H1 (cell line): ENCODE measurements around the gene EPB42. TPM values are rescaled to one million over a fixed set of nuclear protein-coding genes. Genes with fewer than 3 reads are reported as not detected.

ENCODE experiments used
- CTCF ChIA-PET: fragments of 300-600 bp; sonication (Branson Sonifier 250); formaldehyde crosslinking; loops from one replicate; lab custom pipeline; 2021; ENCODE audit not compliant: partially characterized antibody; lab: Charles Lee
- POLR2A ChIA-PET: fragments of 300-600 bp; sonication (Branson Sonifier 250); formaldehyde crosslinking; loops from one replicate; lab custom pipeline; 2021; ENCODE audit warnings: inconsistent platforms; ENCODE audit not compliant: partially characterized antibody; lab: Charles Lee
- DNase-seq, 2 experiments: peaks; one replicate each; pipeline versions ENCODE4 v3.0.0 to v3.0.0-alpha.2; 2010 to 2022; ENCODE audit warnings: low spot score in 2 of 2, low read depth in 1 of 2, mixed read lengths in 1 of 2
- FAIRE-seq: peaks from 2 replicates; lab custom pipeline; 2011; peaks lifted over from hg19 to GRCh38; lab: Jason Lieb, UNC
- H2AFZ ChIP-seq: 2 replicates; pipeline ENCODE4 v1.8.1; 2012; ENCODE audit warnings: low read length, inconsistent platforms
- H2AK5ac ChIP-seq: 2 replicates; pipeline ENCODE4 v1.6.1; 2013; ENCODE audit warnings: low read depth, low read length
- H2BK120ac ChIP-seq: replicated peaks from 2 replicates; pipeline ENCODE3; 2013; ENCODE audit warnings: low read depth, low read length, inconsistent platforms
- H2BK12ac ChIP-seq: 2 replicates; pipeline ENCODE4 v1.6.1; 2013; ENCODE audit warnings: low read depth, low read length
- H2BK15ac ChIP-seq: 2 replicates; pipeline ENCODE4 v1.6.1; 2013; ENCODE audit warnings: low read length
- H2BK20ac ChIP-seq: 2 replicates; pipeline ENCODE4 v1.6.1; 2013; ENCODE audit warnings: low read length
- H2BK5ac ChIP-seq: 2 replicates; pipeline ENCODE4 v1.6.1; 2013; ENCODE audit warnings: low read depth, low read length
- H3K14ac ChIP-seq: 2 replicates; pipeline ENCODE4 v1.6.1; 2013; ENCODE audit warnings: inconsistent platforms; ENCODE audit not compliant: insufficient read length
- H3K18ac ChIP-seq: 2 replicates; pipeline ENCODE4 v1.6.1; 2013; ENCODE audit warnings: low read length; ENCODE audit errors: extremely low read depth
- H3K23ac ChIP-seq: 2 replicates; pipeline ENCODE4 v1.6.1; 2013; ENCODE audit warnings: inconsistent platforms; ENCODE audit not compliant: insufficient read length
- H3K23me2 ChIP-seq: 2 replicates; pipeline ENCODE4 v1.6.1; 2013; ENCODE audit warnings: low read depth, low read length
- H3K27ac ChIP-seq: 2 replicates; pipeline ENCODE4 v1.6.1; 2011; ENCODE audit warnings: low read depth, low read length, inconsistent platforms
- H3K27me3 ChIP-seq, 4 experiments: replicated peaks in 1 of 4; 1 replicate in 1 of 4; 2 replicates in 3 of 4; pipeline versions ENCODE4 v1.6.1 to v1.8.1; 2011 to 2013; ENCODE audit warnings: low read length in 3 of 4, mild to moderate bottlenecking in 3 of 4, inconsistent platforms in 2 of 4, mixed read lengths in 2 of 4, moderate library complexity in 1 of 4; ENCODE audit not compliant: control insufficient read depth in 3 of 4, insufficient read depth in 3 of 4; ENCODE audit errors: extremely low read depth in 1 of 4
- H3K36me3 ChIP-seq, 4 experiments: 2 replicates each; pipeline versions ENCODE4 v1.6.1 to v1.8.1; 2011 to 2013; ENCODE audit warnings: mild to moderate bottlenecking in 4 of 4, low read length in 3 of 4, moderate library complexity in 2 of 4, control low read depth in 1 of 4, inconsistent platforms in 1 of 4; ENCODE audit not compliant: insufficient read depth in 4 of 4, control insufficient read depth in 2 of 4
- H3K4ac ChIP-seq: replicated peaks from 2 replicates; pipeline ENCODE3; 2013; ENCODE audit warnings: low read length, low read depth, mixed read lengths, inconsistent platforms; ENCODE audit not compliant: insufficient read length
- H3K4me1 ChIP-seq, 4 experiments: replicated peaks in 1 of 4; 1 replicate in 1 of 4; 2 replicates in 3 of 4; pipeline versions ENCODE4 v1.6.1 to v1.8.1; 2011 to 2013; ENCODE audit warnings: low read length in 3 of 4, inconsistent platforms in 2 of 4, mixed read lengths in 1 of 4; ENCODE audit not compliant: insufficient read depth in 4 of 4, control insufficient read depth in 3 of 4
- H3K4me2 ChIP-seq, 2 experiments: 2 replicates each; pipeline versions ENCODE4 v1.6.1 to v1.8.1; 2011 to 2013; ENCODE audit warnings: low read depth in 2 of 2, low read length in 2 of 2, control low read depth in 1 of 2, inconsistent platforms in 1 of 2, mild to moderate bottlenecking in 1 of 2; ENCODE audit not compliant: insufficient read depth in 1 of 2
- H3K4me3 ChIP-seq, 4 experiments: fragments of 200-600, 300-600 bp in 1 of 4; sonication (generic), shearing (Covaris generic), sonication (Bioruptor Twin) in 1 of 4; 2 replicates each; pipeline versions ENCODE4 v1.5.1 to v1.8.1; 2011 to 2016; ENCODE audit warnings: low read length in 4 of 4, low read depth in 3 of 4, control low read depth in 2 of 4, inconsistent platforms in 2 of 4, mild to moderate bottlenecking in 2 of 4, mixed read lengths in 1 of 4, moderate library complexity in 1 of 4; ENCODE audit not compliant: insufficient read depth in 2 of 4; ENCODE audit errors: extremely low read depth in 1 of 4
- H3K56ac ChIP-seq: replicated peaks from 2 replicates; pipeline ENCODE3; 2013; ENCODE audit warnings: low read depth, mild to moderate bottlenecking, mixed read lengths, low read length, inconsistent platforms; ENCODE audit not compliant: insufficient read length
- H3K79me1 ChIP-seq: 2 replicates; pipeline ENCODE4 v1.6.1; 2013; ENCODE audit warnings: low read depth, low read length, control low read depth
- H3K79me2 ChIP-seq, 2 experiments: 2 replicates each; pipeline versions ENCODE4 v1.6.1 to v1.8.1; 2012 to 2013; ENCODE audit warnings: low read length in 2 of 2, mild to moderate bottlenecking in 2 of 2, inconsistent platforms in 1 of 2; ENCODE audit not compliant: insufficient read depth in 2 of 2, control insufficient read depth in 1 of 2
- H3K9ac ChIP-seq, 4 experiments: replicated peaks in 1 of 4; 1 replicate in 1 of 4; 2 replicates in 3 of 4; pipeline versions ENCODE4 v1.6.1 to v1.8.1; 2011 to 2013; ENCODE audit warnings: low read depth in 3 of 4, low read length in 3 of 4, control low read depth in 2 of 4, mild to moderate bottlenecking in 2 of 4, moderate library complexity in 2 of 4, inconsistent platforms in 1 of 4; ENCODE audit errors: extremely low read depth in 1 of 4
- H3K9me3 ChIP-seq, 2 experiments: 2 replicates each; pipeline versions ENCODE4 v1.6.1 to v1.8.1; 2012 to 2013; ENCODE audit warnings: mild to moderate bottlenecking in 2 of 2, moderate library complexity in 2 of 2, control low read depth in 1 of 2, inconsistent platforms in 1 of 2, low read depth in 1 of 2, low read length in 1 of 2, mixed read lengths in 1 of 2; ENCODE audit not compliant: insufficient read depth in 2 of 2
- H4K20me1 ChIP-seq, 2 experiments: replicated peaks in 1 of 2; 2 replicates each; pipeline versions ENCODE3 to v1.8.1; 2011 to 2013; ENCODE audit warnings: inconsistent platforms in 2 of 2, low read length in 2 of 2, mild to moderate bottlenecking in 1 of 2; ENCODE audit not compliant: insufficient read depth in 2 of 2, control insufficient read depth in 1 of 2
- H4K5ac ChIP-seq: 2 replicates; pipeline ENCODE4 v1.6.1; 2013; ENCODE audit warnings: low read length, low read depth, mixed read lengths, inconsistent platforms; ENCODE audit not compliant: insufficient read length
- H4K8ac ChIP-seq: 2 replicates; pipeline ENCODE4 v1.8.0; 2013; ENCODE audit warnings: mild to moderate bottlenecking, moderate library complexity, low read length, inconsistent platforms; ENCODE audit not compliant: insufficient read depth; ENCODE audit errors: extremely low read depth
- H4K91ac ChIP-seq: replicated peaks from 2 replicates; pipeline ENCODE3; 2013; ENCODE audit warnings: low read length, mixed read lengths, inconsistent platforms; ENCODE audit not compliant: insufficient read length
- MAFK ChIP-seq: IDR thresholded peaks from 2 replicates; pipeline ENCODE4 v1.6.1; 2012; ENCODE audit warnings: low read depth, mild to moderate bottlenecking, improper control_type of control experiment, low read length
- polyA plus RNA-seq, 7 experiments: library from polyadenylated mRNA; depleted of rRNA in 3 of 7; stranded (reverse) in 5 of 7; unstranded in 2 of 7; fragments of >200 nt in 5 of 7; fragments of 200-250 nt in 2 of 7; gene quantifications; 1 replicate in 5 of 7; 2 replicates in 1 of 7; 4 replicates in 1 of 7; pipeline versions ENCODE4 v1.2.1 to v1.2.3, GENCODE V29; 2011 to 2013; ENCODE audit warnings: missing spikeins in 2 of 7, mixed read lengths in 2 of 7
- total RNA-seq: library from RNA; stranded (reverse); fragmentation: NEBNext Ultra II Directional; extraction: Animal tissue kit (Norgen Biotek cat#: 25700); gene quantifications from 2 replicates; pipeline ENCODE4 v1.2.1, GENCODE V29; 2021

The EPB42 gene
- total and polyA plus RNA-seq, 2 of the 8 experiments (the other 6 are each of a cell fraction or from before 2014, with no cell fraction given), result not detected

DNA sequence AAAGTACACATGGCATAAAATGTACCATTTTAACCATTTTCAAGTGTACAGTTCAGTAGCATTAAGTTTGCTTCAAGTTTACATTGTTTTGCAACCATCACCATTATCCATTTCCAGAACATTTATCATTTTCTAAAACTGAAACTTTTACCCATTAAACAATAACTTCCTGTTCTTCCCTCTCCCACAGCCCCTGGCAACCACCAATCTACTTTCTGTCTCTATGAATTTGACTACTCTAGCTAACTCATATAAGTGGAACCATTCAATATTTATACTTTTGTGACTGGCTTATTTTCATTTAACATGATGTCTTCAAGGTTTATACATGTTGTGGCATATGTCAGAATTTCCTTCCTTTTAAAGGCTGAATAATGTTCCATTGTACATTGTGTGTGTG lies 67.5 kb downstream of the EPB42 start:
- no peak for FAIRE-seq
- Histone ChIP-seq H3K9ac (no peak overlapping the region), H3K79me2 (no peaks in the 10 kb centered on the region)
- no peak for TF ChIP-seq MAFK

More for the DNA sequence above, 67.5 kb downstream of the EPB42 start:
- no peak overlapping the region for H3K56ac ChIP-seq
- DNase-seq, result no peak
- H4K5ac ChIP-seq, result no peak overlapping the region
- POLR2A ChIA-PET, result no interaction called here
- no peak overlapping the region for H3K4me2 ChIP-seq
- H2BK120ac ChIP-seq, result no peak overlapping the region
- CTCF ChIA-PET, result interaction anchor here (0.7 kb wide), 1 partner anchor 51 kb away, joined by 3 read pairs; no protein-coding TSS in a partner anchor
- H4K8ac ChIP-seq, result no peak overlapping the region
- no peaks in the 10 kb centered on the region for H4K20me1 ChIP-seq
- H3K27ac ChIP-seq, result no peak overlapping the region
- H3K36me3 ChIP-seq, result no peaks in the 10 kb centered on the region
- H3K23ac ChIP-seq, result no peak overlapping the region
- H4K91ac ChIP-seq, result no peak overlapping the region
- H3K4me3 ChIP-seq, result no peak overlapping the region
- H3K4ac ChIP-seq, result no peak overlapping the region
- H2BK15ac ChIP-seq, result no peak overlapping the region
- no peaks in the 10 kb centered on the region for H3K9me3 ChIP-seq
- no peaks in the 10 kb centered on the region for H3K79me1 ChIP-seq
- no peak overlapping the region for H2BK20ac ChIP-seq
- no peak overlapping the region for H2BK12ac ChIP-seq
- no peak overlapping the region for H2AFZ ChIP-seq
- no peak overlapping the region for H3K14ac ChIP-seq
- no peaks in the 10 kb centered on the region for H3K4me1 ChIP-seq
- H2BK5ac ChIP-seq, result no peak overlapping the region
- no peaks in the 10 kb centered on the region for H3K23me2 ChIP-seq
- no peak overlapping the region for H3K18ac ChIP-seq
- H3K27me3 ChIP-seq, result no peaks in the 10 kb centered on the region
- no peak overlapping the region for H2AK5ac ChIP-seq
